Omental fat pad (tissue), 4 donors: ENCODE measurements around the gene PIGS. TPM values are rescaled to one million over a fixed set of nuclear protein-coding genes. Genes with fewer than 3 reads are reported as not detected.

Experiments used
- ATAC-seq: fragments of 150-250 bp; one replicate; pipeline ENCODE4 v1.9.1; 2016; ENCODE audit warnings: mild to moderate bottlenecking, moderate library complexity; ENCODE audit not compliant: low FRiP score
- DNase-seq: peaks from one replicate; pipeline ENCODE4 v3.0.0-alpha.2; 2019; ENCODE audit warnings: low spot score
- CTCF ChIP-seq, 3 donors: fragments of 450-650 bp; IDR thresholded peaks; one replicate each; pipeline ENCODE4 v1.5.1; 2016 to 2017; ENCODE audit warnings: antibody characterized with exemption in 3 of 3, mild to moderate bottlenecking in 3 of 3, moderate library complexity in 2 of 3
- total RNA-seq, 4 donors: library from RNA; depleted of rRNA; stranded (reverse); fragments of >200 nt; gene quantifications; one replicate each; pipeline ENCODE4 v1.1.0, GENCODE V29; 2016

The PIGS gene
- total RNA-seq = 10 to 100 TPM; 33.1 to 55.5 (median 45.2) TPM

- DNase-seq = peak; percentile 66
- peak; percentile 99 for ATAC-seq
- TF ChIP-seq CTCF (IDR thresholded peaks at IDR 0.05) = no peak
Measured at GRCh38 chr17:28571361-28572122, at the start of gene PIGS. PIGS (minus strand) TSS chr17:28571524; CDS start chr17:28571496, 28 bp downstream.

DNA sequence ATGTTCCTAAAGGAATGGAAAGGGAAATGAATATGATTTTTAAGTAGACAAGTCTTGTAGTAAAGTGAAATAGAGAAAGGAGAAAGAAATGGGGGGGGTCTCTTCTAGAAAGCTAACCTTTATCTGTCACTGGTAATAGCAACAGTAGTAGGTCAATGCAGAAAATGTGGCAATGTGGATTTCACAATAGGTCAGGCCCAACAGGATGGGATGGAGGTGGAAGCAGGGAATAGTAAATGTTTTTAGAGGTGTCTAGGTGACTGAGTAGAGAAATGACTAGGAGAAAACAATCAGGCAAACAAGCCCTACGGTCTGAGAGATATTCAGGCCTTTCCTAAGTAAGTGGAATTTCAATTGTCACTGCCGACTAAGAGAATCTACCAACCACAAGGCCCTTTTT, 48.7 kb upstream of the PIGS start:
- ATAC-seq = no peak
- TF ChIP-seq CTCF (IDR thresholded peaks at IDR 0.05) = no peak
- DNase-seq = no peak

DNA sequence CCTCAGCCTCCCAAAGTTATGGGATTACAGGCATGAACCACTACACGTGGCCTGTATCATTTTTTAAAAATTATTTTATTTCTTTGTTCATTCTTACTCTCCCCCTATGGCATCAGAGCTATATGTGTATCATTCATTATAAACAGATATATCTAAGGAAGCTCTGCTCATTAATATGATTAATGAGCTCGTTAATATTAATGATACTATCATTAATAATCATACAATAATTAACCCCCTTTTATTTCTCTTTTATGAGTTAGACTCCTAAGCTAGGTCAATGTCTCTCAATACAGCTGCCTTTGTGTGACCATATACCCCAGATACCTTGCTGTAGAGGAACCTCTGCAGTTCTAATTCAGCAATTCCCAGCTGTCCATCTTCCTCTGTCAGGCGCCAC, 47.1 kb upstream of the PIGS start:
- DNase-seq = no peak
- no peak for TF ChIP-seq CTCF (IDR thresholded peaks at IDR 0.05)
- ATAC-seq = no peak

GRCh38 chr17:28616281-28616680, 45.0 kb upstream of the PIGS start:
- ATAC-seq = no peak
- no peak for TF ChIP-seq CTCF (IDR thresholded peaks at IDR 0.05)
- no peak for DNase-seq

DNA sequence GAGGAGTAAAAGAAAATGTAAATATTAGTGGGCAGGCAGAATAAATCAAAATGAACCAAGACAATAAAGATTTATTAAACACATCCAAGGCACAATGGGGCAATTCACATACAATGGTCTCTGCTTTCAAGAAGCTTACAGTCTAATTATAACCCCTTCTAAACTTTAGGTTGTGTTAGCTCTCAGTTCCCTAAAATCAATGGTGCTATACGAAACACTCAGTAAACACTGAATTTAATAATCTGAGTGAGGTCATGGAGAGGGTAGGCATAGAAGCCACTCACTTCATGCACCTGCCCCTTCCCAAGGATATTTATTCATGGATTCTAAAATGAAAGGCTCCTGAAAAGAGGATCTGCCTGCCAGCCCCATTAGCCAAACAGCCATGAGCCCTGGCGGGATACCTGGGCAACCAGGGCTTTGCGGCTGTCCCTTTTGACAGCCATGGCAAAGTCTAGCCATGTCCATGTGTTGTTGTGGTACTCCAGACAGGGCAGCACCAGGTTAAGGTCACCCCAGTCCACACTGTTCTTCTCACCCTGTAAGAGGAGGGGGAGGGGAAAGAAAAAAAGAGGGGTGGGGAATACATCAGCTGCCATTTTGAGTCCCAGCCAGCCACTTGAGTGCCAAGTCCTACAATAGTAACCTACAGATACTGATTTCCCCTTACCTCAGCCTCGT, 44.1 kb upstream of the PIGS start:
- DNase-seq (no peak), ATAC-seq (no peak)
- TF ChIP-seq CTCF (IDR thresholded peaks at IDR 0.05) = no peak

DNA sequence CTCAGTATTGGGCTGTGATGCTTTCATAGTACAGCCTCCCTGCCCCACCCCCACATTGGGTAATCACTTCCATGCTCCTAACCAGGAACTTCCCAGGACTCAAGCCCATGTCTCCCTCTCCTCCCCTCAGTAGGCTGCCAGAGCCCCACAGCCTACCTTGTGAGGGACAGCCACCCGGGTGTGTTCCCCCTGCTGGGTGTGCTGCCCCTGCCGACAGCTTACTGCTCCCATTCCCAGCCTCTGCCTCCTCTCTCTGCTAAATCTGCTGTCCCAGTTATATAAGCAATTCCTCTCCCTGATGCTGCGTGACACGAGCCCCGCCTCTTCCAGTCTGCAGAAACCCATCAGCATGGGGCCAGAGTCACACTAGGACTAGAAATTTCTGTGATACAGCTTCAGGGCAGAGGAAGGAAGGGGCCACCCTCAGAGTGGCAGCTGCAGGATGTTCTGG, 42.6 kb upstream of the PIGS start, which contains the start of gene RSKR:
Gene RSKR, minus strand, starts transcription at position 255 of the 451 bp plus-strand sequence. Its CDS starts 24 bp downstream, at position 231.
- no peak for DNase-seq
- TF ChIP-seq CTCF (IDR thresholded peaks at IDR 0.05) = no peak
- ATAC-seq = no peak
